Pancreas (tissue), 10 donors: ENCODE measurements around the gene OR6P1. TPM values are rescaled to one million over a fixed set of nuclear protein-coding genes. Genes with fewer than 3 reads are reported as not detected.

ENCODE experiments used
- ATAC-seq, 4 donors: fragments of 200-7000 bp; cut with Tn5 transposase; one replicate each; pipeline versions ENCODE4 v1.8.0 to v1.9.1; 2020; ENCODE audit warnings: mild to moderate bottlenecking in 4 of 4, moderate library complexity in 4 of 4
- DNase-seq, 6 donors: peaks; one replicate each; pipeline ENCODE4 v3.0.0-alpha.2; 2020
- FAIRE-seq: peaks from 2 replicates; lab custom pipeline; 2012; peaks lifted over from hg19 to GRCh38; lab: Jason Lieb, UNC
- H3K27ac ChIP-seq, 4 donors: fragments of 200-600 bp; sonication (generic); 1 replicate in 3 of 4; 2 replicates in 1 of 4; pipeline versions ENCODE4 v1.5.0 to v1.8.0; 2020
- H3K27me3 ChIP-seq, 4 donors: fragments of 200-600 bp; one replicate each; pipeline ENCODE4 v1.8.0; 2021
- H3K36me3 ChIP-seq, 3 donors: fragments of 200-600 bp; sonication (generic) in 1 of 3; one replicate each; pipeline versions ENCODE4 v1.5.0 to v1.8.0; 2020 to 2021
- H3K4me1 ChIP-seq, 3 donors: fragments of 200-600 bp; one replicate each; pipeline ENCODE4 v1.8.0; 2021
- H3K4me3 ChIP-seq, 4 donors: fragments of 200-600 bp; sonication (generic) in 2 of 4; one replicate each; pipeline versions ENCODE4 v1.5.0 to v1.8.0; 2020 to 2021
- H3K9me3 ChIP-seq, 4 donors: fragments of 200-600 bp; one replicate each; pipeline ENCODE4 v1.8.0; 2021
- WGBS, 2 donors: extraction: QIAGEN DNeasy Blood & Tissue Kit; methylation state at CpG; one replicate each; pipeline ENCODE4 v1.1.7; 2013; 5-methylcytosine and 5-hydroxymethylcytosine counted together
- intact Hi-C, 3 donors: fragments of 100-400 bp; cut with DNase I; formaldehyde crosslinking; loops; one replicate each; pipeline versions ENCODE4 v1.11.1 to v1.14.2; 2022
- polyA plus RNA-seq, 2 donors: library from polyadenylated mRNA; stranded (reverse); fragments of 200-250 nt; gene quantifications; one replicate each; pipeline ENCODE4 v1.2.3, GENCODE V29; 2013
- total RNA-seq, 6 donors: library from RNA; stranded (reverse); fragmentation: NEBNext Ultra II Directional in 4 of 6; extraction: Animal tissue kit (Norgen Biotek cat#: 25700) in 4 of 6; gene quantifications; one replicate each; pipeline versions ENCODE4 v1.2.1 to v1.2.4, GENCODE V29; 2021 to 2023
- TF ChIP-seq, protein P1 (sequence below), 4 donors: fragments of 200-600 bp; sonication (generic) in 3 of 4; IDR thresholded peaks; one replicate each; pipeline versions ENCODE4 v1.5.0 to v1.8.0; 2021; ENCODE audit warnings: antibody characterized with exemption in 4 of 4
- donor health status: healthy with polysubstance abuse.
- donor health status: DM: no; HTN: no; CAD: no; lungs with moderate emphysema.
- donor health status: DM: no; HTN: no; CAD: no.
- donor health status: control.
- donor health status: control.
- donor health status: Bipolar disorder and iron deficiency.
- donor health status: DM: yes; HTN: yes; CAD: no.
- donor health status: DM: no; HTN: no; CAD: no.
- donor health status: DM: no; HTN: no; CAD: no.
- donor health status: DM: yes; HTN: yes; CAD: no.

OR6P1 gene, protein sequence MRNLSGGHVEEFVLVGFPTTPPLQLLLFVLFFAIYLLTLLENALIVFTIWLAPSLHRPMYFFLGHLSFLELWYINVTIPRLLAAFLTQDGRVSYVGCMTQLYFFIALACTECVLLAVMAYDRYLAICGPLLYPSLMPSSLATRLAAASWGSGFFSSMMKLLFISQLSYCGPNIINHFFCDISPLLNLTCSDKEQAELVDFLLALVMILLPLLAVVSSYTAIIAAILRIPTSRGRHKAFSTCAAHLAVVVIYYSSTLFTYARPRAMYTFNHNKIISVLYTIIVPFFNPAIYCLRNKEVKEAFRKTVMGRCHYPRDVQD
- total RNA-seq (not detected), polyA plus RNA-seq (not detected)

DNA sequence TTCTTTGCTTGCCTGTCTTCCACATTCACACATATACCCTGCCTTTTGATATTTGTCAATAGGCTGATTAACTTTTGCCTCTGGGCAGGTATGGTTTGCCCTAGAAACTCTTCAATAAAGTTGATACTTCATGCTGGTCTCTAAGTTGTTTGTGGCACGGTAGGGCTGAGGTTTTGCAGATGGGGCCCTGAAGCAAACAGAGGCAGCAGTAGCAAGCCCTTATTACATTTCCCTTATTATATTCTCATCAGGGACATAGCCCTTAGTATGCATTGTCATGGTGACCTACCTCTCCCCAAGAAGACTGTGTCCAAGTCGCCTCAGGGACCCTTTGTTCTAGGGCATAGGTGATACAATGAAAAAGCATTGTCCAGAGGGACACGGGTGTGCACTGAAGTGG, at the start of gene OR6P1:
Gene OR6P1 (minus strand): TSS at position 101 of the 400 bp plus-strand sequence. CDS start 6,976 bp downstream, outside the sequence.
- H3K4me3 ChIP-seq: no peak within 1 kb of the TSS
- no peaks in the 10 kb centered on the region for H3K36me3 ChIP-seq
- H3K9me3 ChIP-seq: no peaks in the 10 kb centered on the region
- ATAC-seq: no peak
- TF ChIP-seq, protein P1, sequence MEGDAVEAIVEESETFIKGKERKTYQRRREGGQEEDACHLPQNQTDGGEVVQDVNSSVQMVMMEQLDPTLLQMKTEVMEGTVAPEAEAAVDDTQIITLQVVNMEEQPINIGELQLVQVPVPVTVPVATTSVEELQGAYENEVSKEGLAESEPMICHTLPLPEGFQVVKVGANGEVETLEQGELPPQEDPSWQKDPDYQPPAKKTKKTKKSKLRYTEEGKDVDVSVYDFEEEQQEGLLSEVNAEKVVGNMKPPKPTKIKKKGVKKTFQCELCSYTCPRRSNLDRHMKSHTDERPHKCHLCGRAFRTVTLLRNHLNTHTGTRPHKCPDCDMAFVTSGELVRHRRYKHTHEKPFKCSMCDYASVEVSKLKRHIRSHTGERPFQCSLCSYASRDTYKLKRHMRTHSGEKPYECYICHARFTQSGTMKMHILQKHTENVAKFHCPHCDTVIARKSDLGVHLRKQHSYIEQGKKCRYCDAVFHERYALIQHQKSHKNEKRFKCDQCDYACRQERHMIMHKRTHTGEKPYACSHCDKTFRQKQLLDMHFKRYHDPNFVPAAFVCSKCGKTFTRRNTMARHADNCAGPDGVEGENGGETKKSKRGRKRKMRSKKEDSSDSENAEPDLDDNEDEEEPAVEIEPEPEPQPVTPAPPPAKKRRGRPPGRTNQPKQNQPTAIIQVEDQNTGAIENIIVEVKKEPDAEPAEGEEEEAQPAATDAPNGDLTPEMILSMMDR (IDR thresholded peaks at IDR 0.05): no peak
- H3K4me1 ChIP-seq: no peaks in the 10 kb centered on the region
- FAIRE-seq: no peak
- peaks cover 0 to under 1% (median 0%) of the 10 kb centered on the region in 4 donors for H3K27me3 ChIP-seq
- DNase-seq: no peak
- WGBS, 2 donors: 34 to 39% methylated on average over 3 of the region's 3 CpGs
- intact Hi-C loops: no loop called here
- H3K27ac ChIP-seq: no peak within 1 kb of the TSS

DNA sequence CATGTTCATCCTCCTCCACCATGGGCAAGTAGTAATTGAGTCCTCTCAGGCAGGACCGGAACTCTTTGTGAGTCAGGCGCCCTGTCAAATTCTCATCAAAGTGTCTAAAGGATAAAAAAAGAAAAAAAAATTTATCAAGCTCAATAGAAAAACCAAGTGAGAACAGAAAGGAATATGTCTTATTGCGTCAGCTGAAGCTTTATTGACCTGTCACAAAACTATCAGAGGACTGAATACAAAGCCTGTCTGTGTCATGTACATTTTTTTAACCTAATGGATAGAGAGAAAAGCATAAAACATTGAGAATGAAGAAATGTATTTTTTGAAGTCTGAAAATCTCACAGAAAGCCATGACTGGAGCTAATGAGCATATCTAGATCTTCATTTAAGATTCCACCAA, 43.4 kb upstream of the OR6P1 start:
- Histone ChIP-seq H3K9me3 (no peaks in the 10 kb centered on the region), H3K4me1 (no peaks in the 10 kb centered on the region), H3K36me3 (no peaks in the 10 kb centered on the region), H3K4me3 (no peak overlapping the region), H3K27ac (no peak overlapping the region), H3K27me3 (no peaks in the 10 kb centered on the region)
- DNase-seq (no peak), FAIRE-seq (no peak), ATAC-seq (no peak)
- intact Hi-C loops: no loop called here
- 58 to 73% methylated on average over 3 of the region's 3 CpGs for WGBS, 2 donors
- TF ChIP-seq, protein P1 (IDR thresholded peaks at IDR 0.05): no peak

DNA sequence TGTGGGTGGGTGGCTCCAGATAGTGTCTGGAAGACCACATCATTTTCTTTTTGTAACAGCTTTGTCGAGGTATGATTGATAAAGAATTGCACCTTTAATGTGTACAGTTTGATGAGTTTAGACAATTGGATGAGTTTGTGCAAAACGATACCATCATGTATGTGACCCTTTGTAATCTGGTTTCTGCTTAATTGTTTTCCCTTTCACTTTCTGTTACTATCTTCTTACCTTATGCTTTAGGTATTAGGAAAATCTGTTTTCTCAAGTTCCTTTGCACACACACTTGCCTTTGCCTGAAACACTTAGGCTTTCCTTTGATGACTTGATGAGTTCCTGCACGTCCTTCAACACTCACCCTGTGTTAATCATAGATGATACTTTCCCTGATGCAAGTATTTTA, 41.5 kb upstream of the OR6P1 start:
- H3K4me1 ChIP-seq: no peaks in the 10 kb centered on the region
- no peaks in the 10 kb centered on the region for H3K36me3 ChIP-seq
- ATAC-seq: no peak
- intact Hi-C loops: no loop called here
- WGBS, 2 donors: 34 to 43% methylated on average over 3 of the region's 3 CpGs
- H3K4me3 ChIP-seq: no peak overlapping the region
- H3K9me3 ChIP-seq: no peaks in the 10 kb centered on the region
- H3K27me3 ChIP-seq: no peaks in the 10 kb centered on the region
- TF ChIP-seq, protein P1 (IDR thresholded peaks at IDR 0.05): no peak
- DNase-seq: no peak
- no peak for FAIRE-seq
- H3K27ac ChIP-seq: no peak overlapping the region

DNA sequence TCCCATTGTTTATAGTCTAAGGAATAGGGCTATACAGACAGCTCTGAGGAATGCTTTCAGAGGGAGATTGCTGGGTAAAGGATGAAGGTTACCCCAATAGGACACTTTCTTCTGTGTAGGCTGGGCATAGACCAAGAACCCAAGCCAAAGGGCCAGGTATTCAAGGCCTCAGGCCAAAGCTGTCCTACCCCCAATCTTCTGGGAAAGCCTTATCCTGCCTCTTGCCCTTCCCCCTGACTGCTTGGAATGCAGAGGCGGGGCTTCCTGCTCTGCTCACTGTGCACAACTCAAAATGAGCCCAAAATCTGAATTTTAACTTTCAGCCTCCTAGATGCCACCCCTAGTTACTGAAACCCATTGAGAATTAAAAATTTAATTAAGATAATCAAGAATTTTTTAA, 36.9 kb upstream of the OR6P1 start:
- DNase-seq: no peak
- FAIRE-seq: no peak
- Histone ChIP-seq H3K36me3 (no peaks in the 10 kb centered on the region), H3K4me1 (no peaks in the 10 kb centered on the region), H3K27ac (no peak overlapping the region), H3K27me3 (no peaks in the 10 kb centered on the region), H3K4me3 (no peak overlapping the region), H3K9me3 (no peaks in the 10 kb centered on the region)
- TF ChIP-seq, protein P1 (IDR thresholded peaks at IDR 0.05): no peak
- 20 to 43% methylated on average over 1 of the region's 1 CpG for WGBS, 2 donors
- intact Hi-C loops: no loop called here
- ATAC-seq: no peak

DNA sequence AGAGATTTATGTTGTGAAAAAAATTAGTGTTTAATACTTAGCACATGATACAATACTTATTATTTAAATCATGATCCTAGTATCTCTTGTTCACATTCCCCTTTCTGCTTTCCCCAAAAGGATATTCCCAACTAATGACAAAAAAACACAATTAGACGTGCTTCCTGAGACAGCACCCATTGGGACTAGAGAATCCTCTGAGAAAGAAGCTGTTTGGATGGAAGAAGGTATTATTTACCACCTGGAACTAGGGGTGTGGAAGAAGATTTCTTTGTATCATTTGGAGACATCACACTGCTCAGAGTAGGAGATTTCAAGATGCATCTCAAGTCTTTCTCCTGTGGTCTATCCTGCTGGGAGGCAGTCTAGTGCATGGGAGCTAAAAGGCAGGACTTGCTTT, 34.6 kb upstream of the OR6P1 start, which contains the start of gene OR10Z1:
Gene OR10Z1 (plus strand): TSS at position 301 of the 400 bp plus-strand sequence. CDS start 1,171 bp downstream, outside the sequence.
- Histone ChIP-seq H3K27me3 (no peaks in the 10 kb centered on the region), H3K27ac (no peak within 1 kb of the TSS), H3K4me3 (no peak within 1 kb of the TSS), H3K9me3 (no peaks in the 10 kb centered on the region), H3K36me3 (no peaks in the 10 kb centered on the region), H3K4me1 (no peaks in the 10 kb centered on the region)
- ATAC-seq (no peak), DNase-seq (no peak), FAIRE-seq (no peak)
- WGBS, 2 donors: 30 to 56% methylated on average over 1 of the region's 1 CpG
- TF ChIP-seq, protein P1 (IDR thresholded peaks at IDR 0.05): no peak
- intact Hi-C loops: no loop called here
